Left lung (tissue), 10 donors: Measurements from ENCODE around the gene MEFV. TPM values are rescaled to one million over a fixed set of nuclear protein-coding genes. Genes with fewer than 3 reads are reported as not detected.
"Not testable (repeated sequence)": the region's sequence is repeated elsewhere in the genome, so short reads cannot be mapped to it uniquely, and the experiment has no call there.

Experiments used
- ATAC-seq: fragments of 200-7000 bp; cut with Tn5 transposase; one replicate; pipeline ENCODE4 v1.9.1; 2020; ENCODE audit warnings: moderate library complexity
- DNase-seq, 4 donors: peaks; one replicate each; pipeline ENCODE4 v3.0.0-alpha.2; 2013 to 2020
- H3K27ac ChIP-seq, 2 donors: fragments of 200-600 bp; sonication (generic) in 1 of 2; one replicate each; pipeline versions ENCODE4 v1.5.0 to v1.8.0; 2020 to 2021
- H3K27me3 ChIP-seq, 2 donors: fragments of 200-600 bp; sonication (generic) in 1 of 2; one replicate each; pipeline versions ENCODE4 v1.5.0 to v1.8.0; 2020 to 2021
- H3K36me3 ChIP-seq, 2 donors: fragments of 200-600 bp; sonication (generic) in 1 of 2; one replicate each; pipeline versions ENCODE4 v1.5.0 to v1.8.0; 2020 to 2021
- H3K4me1 ChIP-seq, 2 donors: fragments of 200-600 bp; one replicate each; pipeline ENCODE4 v1.8.0; 2021
- H3K4me3 ChIP-seq, 2 donors: fragments of 200-600 bp; sonication (generic) in 1 of 2; one replicate each; pipeline versions ENCODE4 v1.5.0 to v1.8.0; 2020 to 2021; ENCODE audit warnings: mild to moderate bottlenecking in 1 of 2
- H3K9me3 ChIP-seq, 2 donors: fragments of 200-600 bp; sonication (generic) in 1 of 2; one replicate each; pipeline versions ENCODE4 v1.5.0 to v1.8.0; 2020 to 2021
- CTCF ChIP-seq, 2 donors: fragments of 200-600 bp; sonication (generic) in 1 of 2; IDR thresholded peaks; one replicate each; pipeline versions ENCODE4 v1.5.0 to v1.8.0; 2021; ENCODE audit warnings: antibody characterized with exemption in 2 of 2
- intact Hi-C, 2 donors: fragments of 100-400 bp; cut with DNase I; formaldehyde crosslinking; loops; one replicate each; pipeline versions ENCODE4 v1.11.2 to v1.14.2; 2022
- polyA plus RNA-seq, 6 donors: library from polyadenylated mRNA; unstranded; fragments of 120-200 nt; gene quantifications; one replicate each; pipeline ENCODE4 v1.2.1, GENCODE V29; 2013; ENCODE audit not compliant: insufficient read length in 6 of 6
- total RNA-seq, 2 donors: library from RNA; stranded (reverse); fragmentation: NEBNext Ultra II Directional; extraction: Animal tissue kit (Norgen Biotek cat#: 25700); gene quantifications; one replicate each; pipeline ENCODE4 v1.2.1, GENCODE V29; 2021
- donor health status: DM: no; HTN: yes; CAD: no.
- donor health status: DM: no; HTN: no; CAD: no.

The MEFV gene
- total and polyA plus RNA-seq, 8 donors: 0.43 to 21.4 (median 0.72) TPM

- Histone ChIP-seq H3K4me1 (peaks cover 0 to 11% of the 10 kb centered on the region in 2 donors), H3K4me3 (no peak overlapping the region), H3K36me3 (no peaks in the 10 kb centered on the region), H3K27ac (no peak overlapping the region), H3K27me3 (peaks cover 0 to 19% of the 10 kb centered on the region in 2 donors), H3K9me3 (peaks cover 0 to 11% of the 10 kb centered on the region in 2 donors)
- DNase-seq (no peak), ATAC-seq (no peak)
- intact Hi-C loops: no loop called here
- TF ChIP-seq CTCF (IDR thresholded peaks at IDR 0.05): no peak
These were observed 44.4 kb downstream of the MEFV start for GRCh38 chr16:3212006-3212405.

DNA sequence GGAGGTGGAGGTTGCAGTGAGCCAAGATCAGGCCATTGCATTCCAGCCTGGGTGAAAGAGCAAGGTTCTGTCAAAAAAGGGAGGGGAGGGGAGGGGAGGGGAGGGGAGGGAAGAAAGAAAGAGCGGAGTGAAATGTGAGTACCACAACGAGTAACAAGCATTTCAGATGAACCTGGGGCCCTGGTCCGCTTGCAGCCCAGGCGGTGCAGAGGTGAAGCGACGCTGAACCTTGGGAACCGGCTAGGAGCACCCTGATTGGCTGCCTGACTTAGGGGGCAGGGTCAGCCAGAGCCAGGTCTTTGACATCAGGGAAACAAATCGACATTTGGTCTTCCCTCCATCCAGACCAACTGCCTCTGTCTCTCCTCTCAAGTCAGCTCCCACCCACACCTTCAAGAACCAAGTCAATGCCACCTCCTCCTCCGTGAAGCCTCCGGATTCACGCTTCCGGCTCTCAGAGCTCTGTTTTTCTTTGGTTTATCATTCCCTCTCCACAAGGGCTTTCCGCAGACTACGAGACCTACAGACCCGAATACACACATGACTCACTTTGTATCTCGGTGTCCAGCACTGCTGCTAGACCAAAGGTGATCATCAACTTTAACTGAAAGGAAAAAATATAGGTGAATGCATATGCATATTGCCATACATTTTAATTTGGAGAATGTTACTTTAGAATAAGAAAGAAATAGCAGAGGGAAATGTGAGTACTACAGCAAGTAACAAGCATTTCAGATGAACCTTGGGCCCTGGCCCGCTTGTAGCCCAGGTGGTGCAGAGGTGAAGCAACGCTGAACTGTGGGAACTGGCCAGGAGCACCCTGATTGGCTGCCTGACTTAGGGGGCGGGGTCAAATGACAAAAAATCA is 49.1 kb downstream of the MEFV start:
- H3K27me3 ChIP-seq: peaks cover 0 to 46% of the 10 kb centered on the region in 2 donors
- no peaks in the 10 kb centered on the region for H3K36me3 ChIP-seq
- DNase-seq (no peak), ATAC-seq (no peak)
- H3K9me3 ChIP-seq: peaks cover 0 to 33% of the 10 kb centered on the region in 2 donors
- no peaks in the 10 kb centered on the region for H3K4me1 ChIP-seq
- H3K27ac ChIP-seq: no peak overlapping the region
- no peak for TF ChIP-seq CTCF (IDR thresholded peaks at IDR 0.05)
- intact Hi-C loops: no loop called here
- no peak overlapping the region for H3K4me3 ChIP-seq

DNA sequence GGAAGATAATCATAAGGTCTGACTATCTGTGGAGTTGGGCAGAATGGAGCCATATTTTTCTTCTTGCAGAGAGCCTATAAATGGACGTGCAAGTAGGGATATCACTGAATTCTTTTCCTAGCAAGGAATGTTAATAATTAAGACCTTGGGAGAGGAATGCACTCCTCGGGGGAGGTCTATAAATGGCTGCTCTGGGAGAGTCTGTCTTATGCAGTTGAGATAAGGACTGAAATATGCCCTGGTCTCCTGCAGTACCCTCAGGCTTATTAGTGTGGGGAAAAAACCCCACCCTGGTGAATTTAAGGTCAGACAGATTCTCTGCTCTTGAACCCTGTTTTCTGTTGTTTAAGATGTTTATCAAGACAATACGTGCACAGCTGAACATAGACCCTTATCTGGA is 50.5 kb downstream of the MEFV start:
- DNase-seq, ATAC-seq, intact Hi-C loops, H3K4me1 ChIP-seq, H3K27ac ChIP-seq, H3K36me3 ChIP-seq, H3K4me3 ChIP-seq: not testable (repeated sequence)
- H3K9me3 ChIP-seq: peaks cover 0 to 33% of the 10 kb centered on the region in 2 donors
- H3K27me3 ChIP-seq: peaks cover 0 to 52% of the 10 kb centered on the region in 2 donors

DNA sequence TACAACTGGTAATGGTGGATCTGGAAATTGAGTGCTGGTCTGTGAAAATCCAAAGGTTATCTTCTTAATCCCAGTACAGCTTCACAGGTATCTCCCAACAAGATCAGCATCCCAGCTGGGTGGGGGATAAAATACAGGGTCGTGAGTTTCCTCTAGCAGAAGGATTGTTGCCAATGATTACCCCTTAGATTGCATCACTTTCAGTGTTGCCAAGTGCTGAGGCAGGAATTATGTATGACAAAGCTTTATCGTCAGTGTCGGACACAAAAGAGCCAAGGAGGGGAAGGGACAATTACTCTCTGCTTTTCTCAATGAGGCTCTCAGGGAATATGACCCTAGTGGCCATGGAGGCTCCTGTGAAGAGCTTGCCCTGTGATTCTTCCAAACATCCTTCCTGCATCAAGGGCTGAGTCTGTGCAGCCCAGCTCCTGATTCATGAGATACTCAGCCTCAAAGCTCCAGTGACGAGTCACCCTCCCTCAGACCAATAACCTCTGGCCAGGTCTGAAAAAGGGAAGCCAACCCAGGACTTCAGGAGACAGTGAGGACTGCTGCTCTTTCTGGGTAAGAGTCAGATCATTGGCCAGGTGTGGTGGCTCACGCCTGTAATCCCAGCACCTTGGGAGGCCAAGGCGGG is 53.4 kb downstream of the MEFV start:
- DNase-seq (no peak), ATAC-seq (no peak)
- intact Hi-C loops: no loop called here
- no peaks in the 10 kb centered on the region for H3K4me1 ChIP-seq
- no peak overlapping the region for H3K27ac ChIP-seq
- H3K27me3 ChIP-seq: peaks cover 0 to 56% of the 10 kb centered on the region in 2 donors
- no peak overlapping the region for H3K4me3 ChIP-seq
- TF ChIP-seq CTCF (IDR thresholded peaks at IDR 0.05): no peak
- no peaks in the 10 kb centered on the region for H3K36me3 ChIP-seq
- peaks cover 0 to 31% of the 10 kb centered on the region in 2 donors for H3K9me3 ChIP-seq

GRCh38 chr16:3198334-3199072 is 57.9 kb downstream of the MEFV start:
- TF ChIP-seq CTCF (IDR thresholded peaks at IDR 0.05): no peak
- ATAC-seq (no peak), DNase-seq (no peak)
- Histone ChIP-seq H3K4me1 (no peaks in the 10 kb centered on the region), H3K27me3 (peaks cover 29 to 79% of the 10 kb centered on the region in 2 donors), H3K27ac (no peak overlapping the region), H3K9me3 (no peaks in the 10 kb centered on the region), H3K4me3 (no peak overlapping the region), H3K36me3 (no peaks in the 10 kb centered on the region)
- intact Hi-C loops: no loop called here

- ATAC-seq, H3K4me1 ChIP-seq, intact Hi-C loops, DNase-seq, H3K4me3 ChIP-seq, H3K36me3 ChIP-seq, H3K9me3 ChIP-seq, H3K27ac ChIP-seq: not testable (repeated sequence)
- H3K27me3 ChIP-seq: peaks cover 36 to 79% of the 10 kb centered on the region in 2 donors
These were observed 58.6 kb downstream of the MEFV start for GRCh38 chr16:3197694-3198333.
